ENCODE measurements around the gene AP1G2.

GRCh38 chr14:23538050-23538718, 29.4 kb downstream of the AP1G2 start:
- TF ChIP-seq POLR2A (IDR thresholded peaks at IDR 0.05) (no peak), CTCF (IDR thresholded peaks at IDR 0.05) (no peak)
